Esophagus squamous epithelium (tissue), 4 donors: ENCODE results near the gene FNDC3B.

Source experiments
- POLR2A ChIP-seq, 4 donors: fragments of 450-650 bp; IDR thresholded peaks; one replicate each; pipeline ENCODE4 v1.6.1; 2017; ENCODE audit warnings: antibody characterized with exemption in 4 of 4, mild to moderate bottlenecking in 4 of 4, moderate library complexity in 3 of 4
- TF ChIP-seq, protein P1 (sequence below), 6 experiments: fragments of 450-650 bp in 4 of 6; fragments of 200-600 bp in 2 of 6; sonication (generic) in 2 of 6; IDR thresholded peaks; one replicate each; pipeline ENCODE4 v1.5.1; 2016 to 2019; ENCODE audit warnings: antibody characterized with exemption in 6 of 6, mild to moderate bottlenecking in 4 of 6, moderate library complexity in 4 of 6

GRCh38 chr3:172367205-172368105 lies 328.1 kb downstream of the FNDC3B start:
- TF ChIP-seq, protein P1, sequence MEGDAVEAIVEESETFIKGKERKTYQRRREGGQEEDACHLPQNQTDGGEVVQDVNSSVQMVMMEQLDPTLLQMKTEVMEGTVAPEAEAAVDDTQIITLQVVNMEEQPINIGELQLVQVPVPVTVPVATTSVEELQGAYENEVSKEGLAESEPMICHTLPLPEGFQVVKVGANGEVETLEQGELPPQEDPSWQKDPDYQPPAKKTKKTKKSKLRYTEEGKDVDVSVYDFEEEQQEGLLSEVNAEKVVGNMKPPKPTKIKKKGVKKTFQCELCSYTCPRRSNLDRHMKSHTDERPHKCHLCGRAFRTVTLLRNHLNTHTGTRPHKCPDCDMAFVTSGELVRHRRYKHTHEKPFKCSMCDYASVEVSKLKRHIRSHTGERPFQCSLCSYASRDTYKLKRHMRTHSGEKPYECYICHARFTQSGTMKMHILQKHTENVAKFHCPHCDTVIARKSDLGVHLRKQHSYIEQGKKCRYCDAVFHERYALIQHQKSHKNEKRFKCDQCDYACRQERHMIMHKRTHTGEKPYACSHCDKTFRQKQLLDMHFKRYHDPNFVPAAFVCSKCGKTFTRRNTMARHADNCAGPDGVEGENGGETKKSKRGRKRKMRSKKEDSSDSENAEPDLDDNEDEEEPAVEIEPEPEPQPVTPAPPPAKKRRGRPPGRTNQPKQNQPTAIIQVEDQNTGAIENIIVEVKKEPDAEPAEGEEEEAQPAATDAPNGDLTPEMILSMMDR (IDR thresholded peaks at IDR 0.05): no peak
- no peak for TF ChIP-seq POLR2A (IDR thresholded peaks at IDR 0.05)
